ENCODE measurements around the gene SSTR3.

DNA sequence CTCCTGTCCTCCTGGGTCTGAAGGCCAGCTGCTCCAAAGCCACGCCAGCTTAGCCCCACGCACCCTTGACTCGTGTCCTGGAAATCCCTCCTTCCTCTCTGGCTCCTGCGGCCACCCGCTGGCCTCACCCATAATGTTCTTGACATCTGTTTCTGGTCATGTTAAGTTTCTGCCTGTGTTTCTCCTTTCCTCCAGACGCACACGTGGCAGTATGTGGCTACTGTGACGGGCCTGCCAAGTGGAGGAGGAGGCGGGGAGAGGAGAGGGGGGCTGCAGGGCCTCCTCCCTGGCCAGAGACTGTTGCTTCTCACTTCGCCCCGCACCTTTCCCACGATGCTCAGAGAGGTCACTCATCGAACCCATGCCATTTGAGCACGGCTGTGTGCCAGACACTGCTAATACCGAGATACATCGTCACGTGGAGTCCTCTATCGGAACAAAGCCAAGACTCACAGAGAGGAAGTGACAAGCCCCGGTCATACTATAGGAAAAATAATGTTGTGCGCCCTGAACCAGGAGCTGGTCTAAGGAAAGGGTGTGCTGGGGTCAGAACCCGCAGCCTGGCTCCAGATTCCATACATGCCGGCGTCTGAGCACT lies 35.7 kb downstream of the SSTR3 start:
- TF ChIP-seq EGR1 (IDR thresholded peaks at IDR 0.05; ENCODE audit: low read depth in 2 of 2) (no peak), JUND (IDR thresholded peaks at IDR 0.05) (no peak), SP1 (IDR thresholded peaks at IDR 0.05) (peak; percentile 25), TAF1 (conservative IDR thresholded peaks at IDR 0.05) (no peak), HNF4G (IDR thresholded peaks at IDR 0.05) (no peak), YY1 (IDR thresholded peaks at IDR 0.05) (no peak), GABPA (IDR thresholded peaks at IDR 0.05 in 1 of 2, conservative IDR thresholded peaks at IDR 0.05 in 1 of 2) (no peak)
- TF ChIP-seq, protein P1, sequence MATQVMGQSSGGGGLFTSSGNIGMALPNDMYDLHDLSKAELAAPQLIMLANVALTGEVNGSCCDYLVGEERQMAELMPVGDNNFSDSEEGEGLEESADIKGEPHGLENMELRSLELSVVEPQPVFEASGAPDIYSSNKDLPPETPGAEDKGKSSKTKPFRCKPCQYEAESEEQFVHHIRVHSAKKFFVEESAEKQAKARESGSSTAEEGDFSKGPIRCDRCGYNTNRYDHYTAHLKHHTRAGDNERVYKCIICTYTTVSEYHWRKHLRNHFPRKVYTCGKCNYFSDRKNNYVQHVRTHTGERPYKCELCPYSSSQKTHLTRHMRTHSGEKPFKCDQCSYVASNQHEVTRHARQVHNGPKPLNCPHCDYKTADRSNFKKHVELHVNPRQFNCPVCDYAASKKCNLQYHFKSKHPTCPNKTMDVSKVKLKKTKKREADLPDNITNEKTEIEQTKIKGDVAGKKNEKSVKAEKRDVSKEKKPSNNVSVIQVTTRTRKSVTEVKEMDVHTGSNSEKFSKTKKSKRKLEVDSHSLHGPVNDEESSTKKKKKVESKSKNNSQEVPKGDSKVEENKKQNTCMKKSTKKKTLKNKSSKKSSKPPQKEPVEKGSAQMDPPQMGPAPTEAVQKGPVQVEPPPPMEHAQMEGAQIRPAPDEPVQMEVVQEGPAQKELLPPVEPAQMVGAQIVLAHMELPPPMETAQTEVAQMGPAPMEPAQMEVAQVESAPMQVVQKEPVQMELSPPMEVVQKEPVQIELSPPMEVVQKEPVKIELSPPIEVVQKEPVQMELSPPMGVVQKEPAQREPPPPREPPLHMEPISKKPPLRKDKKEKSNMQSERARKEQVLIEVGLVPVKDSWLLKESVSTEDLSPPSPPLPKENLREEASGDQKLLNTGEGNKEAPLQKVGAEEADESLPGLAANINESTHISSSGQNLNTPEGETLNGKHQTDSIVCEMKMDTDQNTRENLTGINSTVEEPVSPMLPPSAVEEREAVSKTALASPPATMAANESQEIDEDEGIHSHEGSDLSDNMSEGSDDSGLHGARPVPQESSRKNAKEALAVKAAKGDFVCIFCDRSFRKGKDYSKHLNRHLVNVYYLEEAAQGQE (IDR thresholded peaks at IDR 0.05): no peak
- TF ChIP-seq, protein P2, sequence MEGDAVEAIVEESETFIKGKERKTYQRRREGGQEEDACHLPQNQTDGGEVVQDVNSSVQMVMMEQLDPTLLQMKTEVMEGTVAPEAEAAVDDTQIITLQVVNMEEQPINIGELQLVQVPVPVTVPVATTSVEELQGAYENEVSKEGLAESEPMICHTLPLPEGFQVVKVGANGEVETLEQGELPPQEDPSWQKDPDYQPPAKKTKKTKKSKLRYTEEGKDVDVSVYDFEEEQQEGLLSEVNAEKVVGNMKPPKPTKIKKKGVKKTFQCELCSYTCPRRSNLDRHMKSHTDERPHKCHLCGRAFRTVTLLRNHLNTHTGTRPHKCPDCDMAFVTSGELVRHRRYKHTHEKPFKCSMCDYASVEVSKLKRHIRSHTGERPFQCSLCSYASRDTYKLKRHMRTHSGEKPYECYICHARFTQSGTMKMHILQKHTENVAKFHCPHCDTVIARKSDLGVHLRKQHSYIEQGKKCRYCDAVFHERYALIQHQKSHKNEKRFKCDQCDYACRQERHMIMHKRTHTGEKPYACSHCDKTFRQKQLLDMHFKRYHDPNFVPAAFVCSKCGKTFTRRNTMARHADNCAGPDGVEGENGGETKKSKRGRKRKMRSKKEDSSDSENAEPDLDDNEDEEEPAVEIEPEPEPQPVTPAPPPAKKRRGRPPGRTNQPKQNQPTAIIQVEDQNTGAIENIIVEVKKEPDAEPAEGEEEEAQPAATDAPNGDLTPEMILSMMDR (IDR thresholded peaks at IDR 0.05; ENCODE audit: low read depth, low read length, missing input control): no peak
- TF ChIP-seq, protein P3, sequence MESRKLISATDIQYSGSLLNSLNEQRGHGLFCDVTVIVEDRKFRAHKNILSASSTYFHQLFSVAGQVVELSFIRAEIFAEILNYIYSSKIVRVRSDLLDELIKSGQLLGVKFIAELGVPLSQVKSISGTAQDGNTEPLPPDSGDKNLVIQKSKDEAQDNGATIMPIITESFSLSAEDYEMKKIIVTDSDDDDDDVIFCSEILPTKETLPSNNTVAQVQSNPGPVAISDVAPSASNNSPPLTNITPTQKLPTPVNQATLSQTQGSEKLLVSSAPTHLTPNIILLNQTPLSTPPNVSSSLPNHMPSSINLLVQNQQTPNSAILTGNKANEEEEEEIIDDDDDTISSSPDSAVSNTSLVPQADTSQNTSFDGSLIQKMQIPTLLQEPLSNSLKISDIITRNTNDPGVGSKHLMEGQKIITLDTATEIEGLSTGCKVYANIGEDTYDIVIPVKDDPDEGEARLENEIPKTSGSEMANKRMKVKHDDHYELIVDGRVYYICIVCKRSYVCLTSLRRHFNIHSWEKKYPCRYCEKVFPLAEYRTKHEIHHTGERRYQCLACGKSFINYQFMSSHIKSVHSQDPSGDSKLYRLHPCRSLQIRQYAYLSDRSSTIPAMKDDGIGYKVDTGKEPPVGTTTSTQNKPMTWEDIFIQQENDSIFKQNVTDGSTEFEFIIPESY (IDR thresholded peaks at IDR 0.05): no peak
- TF ChIP-seq, protein P4, sequence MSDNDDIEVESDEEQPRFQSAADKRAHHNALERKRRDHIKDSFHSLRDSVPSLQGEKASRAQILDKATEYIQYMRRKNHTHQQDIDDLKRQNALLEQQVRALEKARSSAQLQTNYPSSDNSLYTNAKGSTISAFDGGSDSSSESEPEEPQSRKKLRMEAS (IDR thresholded peaks at IDR 0.05): no peak

Measured in liver (tissue), 3 donors.